ENCODE results near the gene TSC22D2.
A peak's percentile ranks its signal among the peaks of the same experiment; 100 is the strongest.

The TSC22D2 gene

GRCh38 chr3:150384296-150385212 lies 23.5 kb upstream of the TSC22D2 start:
- Histone ChIP-seq H3K4me3 (no peak overlapping the region), H3K27ac (peak overlapping the region in 3 of 21 experiments; percentile 5 to 21 (median 13))

- Histone ChIP-seq H3K27ac (peak overlapping the region in 5 of 21 experiments; percentile 8 to 44 (median 34)), H3K4me3 (no peak overlapping the region)
These were observed 22.5 kb upstream of the TSC22D2 start for GRCh38 chr3:150385296-150386242.

GRCh38 chr3:150388498-150389418 lies 19.3 kb upstream of the TSC22D2 start:
- no peak overlapping the region for H3K27ac ChIP-seq
- H3K4me3 ChIP-seq, result no peak overlapping the region

GRCh38 chr3:150390087-150390486 lies 18.0 kb upstream of the TSC22D2 start:
- Histone ChIP-seq H3K27ac (no peak overlapping the region), H3K4me3 (no peak overlapping the region)

GRCh38 chr3:150391161-150391560 lies 16.9 kb upstream of the TSC22D2 start:
- Histone ChIP-seq H3K4me3 (no peak overlapping the region), H3K27ac (no peak overlapping the region)

GRCh38 chr3:150393745-150394144 lies 14.4 kb upstream of the TSC22D2 start:
- H3K27ac ChIP-seq, result no peak overlapping the region
- no peak overlapping the region for H3K4me3 ChIP-seq

GRCh38 chr3:150394606-150395005 lies 13.5 kb upstream of the TSC22D2 start:
- Histone ChIP-seq H3K4me3 (no peak overlapping the region), H3K27ac (no peak overlapping the region)

GRCh38 chr3:150396491-150396890 lies 11.6 kb upstream of the TSC22D2 start:
- no peak overlapping the region for H3K4me3 ChIP-seq
- no peak overlapping the region for H3K27ac ChIP-seq

GRCh38 chr3:150396956-150397550 lies 11.0 kb upstream of the TSC22D2 start:
- no peak overlapping the region for H3K4me3 ChIP-seq
- no peak overlapping the region for H3K27ac ChIP-seq

- Histone ChIP-seq H3K27ac (no peak overlapping the region), H3K4me3 (no peak overlapping the region)
These were observed 9.0 kb upstream of the TSC22D2 start for GRCh38 chr3:150399060-150399459.

GRCh38 chr3:150401285-150401684 lies 6.8 kb upstream of the TSC22D2 start:
- H3K27ac ChIP-seq, result no peak overlapping the region
- no peak overlapping the region for H3K4me3 ChIP-seq

- Histone ChIP-seq H3K27ac (no peak overlapping the region), H3K4me3 (no peak overlapping the region)
These were observed 5.9 kb upstream of the TSC22D2 start for GRCh38 chr3:150402217-150402616.

- no peak overlapping the region for H3K4me3 ChIP-seq
- H3K27ac ChIP-seq, result no peak overlapping the region
These were observed 4.1 kb upstream of the TSC22D2 start for GRCh38 chr3:150404023-150404422.

- peak overlapping the region; percentile 73 to 95 (median 91) for H3K4me3 ChIP-seq
- peak overlapping the region; percentile 47 to 100 (median 99) for H3K27ac ChIP-seq
These were observed 869 bp upstream of the TSC22D2 start for GRCh38 chr3:150407051-150407807.

GRCh38 chr3:150407808-150408220 lies 284 bp upstream of the TSC22D2 start:
- Histone ChIP-seq H3K4me3 (peak overlapping the region; percentile 73 to 95 (median 91)), H3K27ac (peak overlapping the region; percentile 47 to 100 (median 99))

GRCh38 chr3:150409125-150409511 lies 1.0 kb downstream of the TSC22D2 start:
- H3K27ac ChIP-seq, result peak overlapping the region; percentile 95 to 100 (median 99)
- H3K4me3 ChIP-seq, result peak overlapping the region; percentile 73 to 95 (median 91)

- peak overlapping the region; percentile 95 to 100 (median 99) for H3K27ac ChIP-seq
- H3K4me3 ChIP-seq, result peak overlapping the region; percentile 73 to 95 (median 91)
These were observed 1.6 kb downstream of the TSC22D2 start for GRCh38 chr3:150409512-150410310.

Data from skin epidermis (tissue), 12 donors.